ENCODE results near the gene GNG3.
"Not testable (repeated sequence)": the region's sequence is repeated elsewhere in the genome, so short reads cannot be mapped to it uniquely, and the experiment has no call there.

Gene GNG3

GRCh38 chr11:62703921-62704320, 3.6 kb upstream of the GNG3 start:
- Histone ChIP-seq H3K36me3 (ENCODE audit: control insufficient read depth in 1 of 2, insufficient read depth in 2 of 2, low read length in 2 of 2) (peaks cover 9 to 14% of the 10 kb centered on the region in 2 experiments), H3K4me1 (ENCODE audit: control insufficient read depth in 1 of 2, insufficient read depth in 2 of 2, low read length in 2 of 2) (peaks cover 23 to 25% of the 10 kb centered on the region in 2 experiments), H3K79me1 (ENCODE audit: low read length) (peaks cover 13% of the 10 kb centered on the region)
- not testable (repeated sequence) for H3K27ac ChIP-seq (ENCODE audit: low read depth, low read length); H2BK12ac ChIP-seq (ENCODE audit: low read length); H2BK5ac ChIP-seq (ENCODE audit: low read depth, low read length, poor library complexity); H3K27me3 ChIP-seq (ENCODE audit: insufficient read depth, low read length); H4K8ac ChIP-seq (ENCODE audit: low read depth, low read length); H3K79me2 ChIP-seq (ENCODE audit: control insufficient read depth, insufficient read depth, low read length, poor library complexity); H4K12ac ChIP-seq (ENCODE audit: low read depth, low read length); H3K14ac ChIP-seq (ENCODE audit: low read length); H3K23ac ChIP-seq (ENCODE audit: low read length); H3K9ac ChIP-seq (ENCODE audit: low read length); H4K91ac ChIP-seq (ENCODE audit: low read depth, low read length); H2AK5ac ChIP-seq (ENCODE audit: low read length); DNase-seq; H3K18ac ChIP-seq (ENCODE audit: low read length); H3K9me3 ChIP-seq (ENCODE audit: insufficient read depth, low read depth, low read length); H3K4me2 ChIP-seq (ENCODE audit: low read length); H2BK120ac ChIP-seq (ENCODE audit: insufficient read depth, low read length, poor library complexity); H3K4ac ChIP-seq (ENCODE audit: low read depth, low read length); H3K4me3 ChIP-seq (ENCODE audit: low read depth, low read length); H2AFZ ChIP-seq (ENCODE audit: insufficient read depth, low read length, poor library complexity)
- no CpG with 5 or more reads among the region's 4 CpGs for WGBS (ENCODE audit: extremely low coverage, insufficient coverage, insufficient read length)

DNA sequence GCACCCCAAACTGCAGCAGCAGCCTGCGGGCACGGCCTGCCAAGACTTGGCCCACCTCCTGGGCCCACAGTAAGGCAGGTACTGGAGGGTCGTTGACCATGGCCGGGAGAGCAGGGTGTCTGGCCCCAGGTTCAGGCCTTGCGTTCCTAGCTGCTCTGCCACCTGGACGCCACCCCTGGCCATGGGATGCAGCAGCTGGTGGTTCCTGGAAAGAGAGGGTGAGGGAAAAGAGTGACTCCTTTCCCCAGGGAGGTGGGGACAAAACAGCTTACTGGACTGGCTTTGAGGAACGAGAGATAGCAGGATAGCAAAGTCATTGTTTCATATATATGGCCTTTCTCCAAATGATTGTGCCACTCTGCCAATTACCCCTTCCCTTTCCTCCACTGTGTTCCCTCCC, 2.1 kb upstream of the GNG3 start:
- Histone ChIP-seq H3K27me3 (ENCODE audit: insufficient read depth, low read length) (no peaks in the 10 kb centered on the region), H3K23ac (ENCODE audit: low read length) (no peak overlapping the region), H3K36me3 (ENCODE audit: control insufficient read depth in 1 of 2, insufficient read depth in 2 of 2, low read length in 2 of 2) (peaks cover 7 to 15% of the 10 kb centered on the region in 2 experiments), H3K9me3 (ENCODE audit: insufficient read depth, low read depth, low read length) (no peaks in the 10 kb centered on the region), H4K91ac (ENCODE audit: low read depth, low read length) (peak overlapping the region; percentile 1), H3K18ac (ENCODE audit: low read length) (peak overlapping the region; percentile 58), H2AK5ac (ENCODE audit: low read length) (peak overlapping the region; percentile 55), H3K4me1 (ENCODE audit: control insufficient read depth in 1 of 2, insufficient read depth in 2 of 2, low read length in 2 of 2) (peaks cover 25 to 30% of the 10 kb centered on the region in 2 experiments), H2AFZ (ENCODE audit: insufficient read depth, low read length, poor library complexity) (peak overlapping the region; percentile 7), H4K12ac (ENCODE audit: low read depth, low read length) (no peak overlapping the region), H3K4me2 (ENCODE audit: low read length) (peak overlapping the region; percentile 63), H3K14ac (ENCODE audit: low read length) (peak overlapping the region; percentile 46), H2BK5ac (ENCODE audit: low read depth, low read length, poor library complexity) (no peak overlapping the region), H3K27ac (ENCODE audit: low read depth, low read length) (peak overlapping the region; percentile 58), H3K4me3 (ENCODE audit: low read depth, low read length) (peak overlapping the region; percentile 85), H2BK12ac (ENCODE audit: low read length) (no peak overlapping the region), H3K4ac (ENCODE audit: low read depth, low read length) (peak overlapping the region; percentile 18), H4K8ac (ENCODE audit: low read depth, low read length) (peak overlapping the region; percentile 38), H3K79me2 (ENCODE audit: control insufficient read depth, insufficient read depth, low read length, poor library complexity) (peaks cover 10% of the 10 kb centered on the region), H3K9ac (ENCODE audit: low read length) (peak overlapping the region; percentile 35), H3K79me1 (ENCODE audit: low read length) (peaks cover 22% of the 10 kb centered on the region), H2BK120ac (ENCODE audit: insufficient read depth, low read length, poor library complexity) (no peak overlapping the region)
- no peak for DNase-seq
- no CpG with 5 or more reads among the region's 7 CpGs for WGBS (ENCODE audit: extremely low coverage, insufficient coverage, insufficient read length)

DNA sequence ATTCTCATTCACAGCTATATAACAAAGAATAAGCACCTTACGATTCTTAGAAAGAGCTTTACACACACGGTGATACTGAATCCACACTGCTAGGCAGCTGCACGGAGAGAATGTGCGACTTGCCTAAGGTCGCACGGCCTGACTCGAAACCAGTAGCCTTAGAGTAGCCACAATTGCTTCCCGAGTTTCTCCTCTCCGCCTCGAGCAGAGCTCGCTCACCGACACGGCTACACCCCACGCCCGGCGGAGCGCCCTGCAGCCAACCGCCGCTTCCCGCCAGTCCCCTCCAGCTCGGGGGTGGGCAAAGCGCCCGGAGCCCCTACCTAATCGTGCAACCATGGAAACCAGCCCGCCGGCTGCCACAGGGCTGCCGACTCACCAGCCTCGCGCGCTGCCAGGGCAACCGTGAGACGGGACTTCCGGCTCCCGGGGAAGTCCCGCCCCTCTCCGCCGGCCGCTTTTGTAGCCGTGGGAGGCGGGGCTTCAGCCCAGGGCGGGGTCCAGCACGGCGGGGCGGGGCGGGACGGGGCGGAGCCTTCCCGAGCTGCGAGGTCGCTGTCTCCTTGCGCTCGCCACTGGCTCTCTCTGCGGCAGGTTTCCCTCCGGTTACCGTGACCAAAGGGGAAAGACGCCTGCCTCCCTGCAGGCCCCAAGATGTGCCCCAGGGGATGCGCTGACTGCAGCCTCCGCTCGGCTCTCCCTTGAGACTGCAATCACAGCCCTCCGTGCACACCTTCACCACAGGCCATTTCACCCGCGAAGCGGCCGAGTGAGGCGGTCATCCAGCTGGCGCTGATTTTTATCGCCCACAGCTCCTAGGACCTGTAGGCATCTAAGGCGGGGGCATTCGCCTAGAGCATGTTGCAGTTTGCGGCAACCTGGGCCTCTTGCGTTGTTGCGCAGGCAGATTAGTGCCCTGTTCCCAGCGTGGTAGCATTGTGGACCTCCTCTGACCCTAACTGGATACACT, 1.3 kb upstream of the GNG3 start:
- Histone ChIP-seq H3K4me3 (ENCODE audit: low read depth, low read length) (peak overlapping the region; percentile 85), H3K4me1 (ENCODE audit: control insufficient read depth in 1 of 2, insufficient read depth in 2 of 2, low read length in 2 of 2) (peaks cover 25 to 30% of the 10 kb centered on the region in 2 experiments), H2BK12ac (ENCODE audit: low read length) (no peak overlapping the region), H2BK5ac (ENCODE audit: low read depth, low read length, poor library complexity) (peak overlapping the region; percentile 3), H3K14ac (ENCODE audit: low read length) (peak overlapping the region; percentile 46), H3K36me3 (ENCODE audit: control insufficient read depth in 1 of 2, insufficient read depth in 2 of 2, low read length in 2 of 2) (peaks cover 4 to 14% of the 10 kb centered on the region in 2 experiments), H3K9me3 (ENCODE audit: insufficient read depth, low read depth, low read length) (no peaks in the 10 kb centered on the region), H3K4me2 (ENCODE audit: low read length) (peak overlapping the region; percentile 94), H4K91ac (ENCODE audit: low read depth, low read length) (no peak overlapping the region), H2AFZ (ENCODE audit: insufficient read depth, low read length, poor library complexity) (peak overlapping the region; percentile 86), H3K27me3 (ENCODE audit: insufficient read depth, low read length) (no peaks in the 10 kb centered on the region), H3K23ac (ENCODE audit: low read length) (no peak overlapping the region), H4K12ac (ENCODE audit: low read depth, low read length) (peak overlapping the region; percentile 13), H3K4ac (ENCODE audit: low read depth, low read length) (peak overlapping the region; percentile 24), H3K9ac (ENCODE audit: low read length) (peak overlapping the region; percentile 35), H4K8ac (ENCODE audit: low read depth, low read length) (peak overlapping the region; percentile 30), H2AK5ac (ENCODE audit: low read length) (peak overlapping the region; percentile 53), H3K27ac (ENCODE audit: low read depth, low read length) (peak overlapping the region; percentile 76), H2BK120ac (ENCODE audit: insufficient read depth, low read length, poor library complexity) (peak overlapping the region; percentile 38), H3K18ac (ENCODE audit: low read length) (peak overlapping the region; percentile 57), H3K79me2 (ENCODE audit: control insufficient read depth, insufficient read depth, low read length, poor library complexity) (peaks cover 10% of the 10 kb centered on the region), H3K79me1 (ENCODE audit: low read length) (peaks cover 22% of the 10 kb centered on the region)
- WGBS (ENCODE audit: extremely low coverage, insufficient coverage, insufficient read length), result no CpG with 5 or more reads among the region's 73 CpGs
- peak; percentile 95 to 98 for DNase-seq

- no peak overlapping the region for H4K12ac ChIP-seq (ENCODE audit: low read depth, low read length)
- H3K4me2 ChIP-seq (ENCODE audit: low read length), result peak overlapping the region; percentile 94
- peak overlapping the region; percentile 38 for H2BK120ac ChIP-seq (ENCODE audit: insufficient read depth, low read length, poor library complexity)
- H3K79me2 ChIP-seq (ENCODE audit: control insufficient read depth, insufficient read depth, low read length, poor library complexity), result peaks cover 10% of the 10 kb centered on the region
- no peak overlapping the region for H2BK12ac ChIP-seq (ENCODE audit: low read length)
- H4K91ac ChIP-seq (ENCODE audit: low read depth, low read length), result no peak overlapping the region
- no peak for DNase-seq
- no peaks in the 10 kb centered on the region for H3K27me3 ChIP-seq (ENCODE audit: insufficient read depth, low read length)
- peak overlapping the region; percentile 76 for H3K27ac ChIP-seq (ENCODE audit: low read depth, low read length)
- no peak overlapping the region for H2AFZ ChIP-seq (ENCODE audit: insufficient read depth, low read length, poor library complexity)
- peak overlapping the region; percentile 57 for H3K18ac ChIP-seq (ENCODE audit: low read length)
- peak overlapping the region; percentile 14 for H3K9ac ChIP-seq (ENCODE audit: low read length)
- H3K36me3 ChIP-seq (ENCODE audit: control insufficient read depth in 1 of 2, insufficient read depth in 2 of 2, low read length in 2 of 2), result peaks cover 4 to 11% of the 10 kb centered on the region in 2 experiments
- WGBS (ENCODE audit: extremely low coverage, insufficient coverage, insufficient read length), result no CpG with 5 or more reads among the region's 8 CpGs
- H3K4me3 ChIP-seq (ENCODE audit: low read depth, low read length), result peak overlapping the region; percentile 21
- H2AK5ac ChIP-seq (ENCODE audit: low read length), result peak overlapping the region; percentile 53
- no peak overlapping the region for H3K23ac ChIP-seq (ENCODE audit: low read length)
- peaks cover 25 to 30% of the 10 kb centered on the region in 2 experiments for H3K4me1 ChIP-seq (ENCODE audit: control insufficient read depth in 1 of 2, insufficient read depth in 2 of 2, low read length in 2 of 2)
- H3K79me1 ChIP-seq (ENCODE audit: low read length), result peaks cover 22% of the 10 kb centered on the region
- H3K4ac ChIP-seq (ENCODE audit: low read depth, low read length), result peak overlapping the region; percentile 24
- peak overlapping the region; percentile 16 for H3K14ac ChIP-seq (ENCODE audit: low read length)
- H4K8ac ChIP-seq (ENCODE audit: low read depth, low read length), result peak overlapping the region; percentile 30
- H3K9me3 ChIP-seq (ENCODE audit: insufficient read depth, low read depth, low read length), result no peaks in the 10 kb centered on the region
- peak overlapping the region; percentile 2 for H2BK5ac ChIP-seq (ENCODE audit: low read depth, low read length, poor library complexity)
Observed at GRCh38 chr11:62706850-62707247, 627 bp upstream of the GNG3 start.
